ENCODE data around the gene INIP.

Gene INIP

GRCh38 chr9:112670991-112671625, 46.8 kb downstream of the INIP start:
- no peak for DNase-seq (ENCODE audit: low spot score)

GRCh38 chr9:112669326-112669725, 48.6 kb downstream of the INIP start:
- no peak for DNase-seq (ENCODE audit: low spot score)

GRCh38 chr9:112665347-112665746, 52.6 kb downstream of the INIP start:
- peak; percentile 27 for DNase-seq (ENCODE audit: low spot score)

GRCh38 chr9:112664531-112664930, 53.4 kb downstream of the INIP start:
- DNase-seq (ENCODE audit: low spot score), result no peak

GRCh38 chr9:112663681-112664080, 54.2 kb downstream of the INIP start:
- DNase-seq (ENCODE audit: low spot score), result no peak

- DNase-seq (ENCODE audit: low spot score), result no peak
These were observed 58.0 kb downstream of the INIP start for GRCh38 chr9:112659906-112660305.

GRCh38 chr9:112655668-112656067, 62.2 kb downstream of the INIP start:
- DNase-seq (ENCODE audit: low spot score), result no peak

- DNase-seq (ENCODE audit: low spot score), result no peak
These were observed 63.6 kb downstream of the INIP start for GRCh38 chr9:112654282-112654681.

GRCh38 chr9:112648624-112649023, 69.3 kb downstream of the INIP start:
- DNase-seq (ENCODE audit: low spot score), result no peak

- no peak for DNase-seq (ENCODE audit: low spot score)
These were observed 70.3 kb downstream of the INIP start for GRCh38 chr9:112647596-112647995.

- no peak for DNase-seq (ENCODE audit: low spot score)
These were observed 75.8 kb downstream of the INIP start for GRCh38 chr9:112642126-112642525.

GRCh38 chr9:112640311-112640710, 77.6 kb downstream of the INIP start:
- no peak for DNase-seq (ENCODE audit: low spot score)
